ENCODE data around the gene PPP1R15B.

The PPP1R15B gene

DNA sequence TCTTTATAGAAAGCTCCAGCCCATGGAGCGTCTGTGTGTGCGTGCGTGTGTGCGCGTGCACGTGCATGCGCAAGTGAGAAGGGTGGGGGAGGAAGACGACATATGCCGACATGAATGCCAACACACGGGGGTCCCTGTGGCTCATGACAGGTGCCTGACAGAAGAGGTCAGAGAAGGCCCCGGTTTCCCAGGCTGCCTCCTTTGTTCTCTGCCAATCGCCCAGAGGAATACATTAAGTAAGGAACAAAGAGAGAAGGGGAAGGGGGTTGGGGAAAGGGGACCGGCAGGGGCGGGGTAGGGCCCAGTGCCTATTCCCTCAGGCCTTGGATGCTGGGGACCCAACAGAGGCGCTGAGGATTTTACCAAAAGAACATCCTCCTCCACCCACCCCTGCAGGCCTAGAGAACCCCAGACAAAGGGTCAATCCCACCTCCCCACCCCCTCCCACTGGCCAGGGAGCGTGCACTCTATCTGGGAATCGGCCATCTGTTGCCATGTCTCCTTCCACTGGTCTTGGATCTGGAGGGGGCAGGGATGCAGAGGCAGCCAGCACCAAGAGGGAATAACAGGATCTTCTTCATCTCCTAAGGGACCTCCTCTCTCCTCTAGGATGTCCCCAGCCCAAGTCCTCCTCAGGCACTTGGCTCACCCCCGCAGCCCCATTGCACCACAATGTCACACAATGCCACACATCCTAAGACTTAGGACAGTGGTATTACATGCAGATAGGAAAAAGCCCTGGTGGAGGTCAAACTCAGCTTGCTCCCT is 43.6 kb upstream of the PPP1R15B start:
- ChIA-PET POLR2A (interaction anchor here (0.7 kb wide), 1 partner anchor 52 kb away, joined by 3 read pairs; no protein-coding TSS in a partner anchor), CTCF (interaction anchor here (1.1 to 43.1 kb wide), 3 partner anchors 10 to 36 kb away, joined by 4 to 1775 read pairs (median 635); partner anchors contain the start of gene PIK3C2B)
- no peak for TF ChIP-seq CTCF (IDR thresholded peaks at IDR 0.05; ENCODE audit: control extremely low read depth, extremely low read depth, low read depth, missing control alignments)
- DNase-seq (ENCODE audit: extremely low spot score): no peak

DNA sequence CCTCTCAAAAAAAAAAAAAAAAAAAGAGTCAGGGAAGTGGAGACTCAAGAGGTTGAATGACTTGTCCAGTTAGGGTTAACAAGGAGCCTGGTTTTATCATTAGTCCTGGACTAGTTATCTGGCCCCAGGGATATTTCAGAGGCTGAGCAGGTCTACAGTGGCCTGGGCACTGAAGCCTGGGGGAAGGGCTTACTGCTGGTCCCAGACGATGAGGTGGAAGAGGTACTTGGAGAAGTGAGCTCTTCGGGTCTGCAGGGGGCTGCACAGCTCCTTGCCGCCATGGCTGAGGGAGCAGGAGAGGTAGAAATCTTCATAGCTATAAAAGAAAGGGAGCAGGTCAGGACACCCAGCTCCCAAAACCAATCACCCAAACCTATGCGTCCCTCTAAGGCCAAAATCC is 42.9 kb upstream of the PPP1R15B start:
- no peak for TF ChIP-seq CTCF (IDR thresholded peaks at IDR 0.05; ENCODE audit: control extremely low read depth, extremely low read depth, low read depth, missing control alignments)
- DNase-seq (ENCODE audit: extremely low spot score): no peak
- CTCF ChIA-PET: interaction anchor here (1.1 to 43.1 kb wide), 3 partner anchors 11 to 36 kb away, joined by 4 to 1775 read pairs (median 635); partner anchors contain the start of gene PIK3C2B
- POLR2A ChIA-PET: interaction anchor here (0.7 kb wide), 1 partner anchor 52 kb away, joined by 3 read pairs; no protein-coding TSS in a partner anchor

DNA sequence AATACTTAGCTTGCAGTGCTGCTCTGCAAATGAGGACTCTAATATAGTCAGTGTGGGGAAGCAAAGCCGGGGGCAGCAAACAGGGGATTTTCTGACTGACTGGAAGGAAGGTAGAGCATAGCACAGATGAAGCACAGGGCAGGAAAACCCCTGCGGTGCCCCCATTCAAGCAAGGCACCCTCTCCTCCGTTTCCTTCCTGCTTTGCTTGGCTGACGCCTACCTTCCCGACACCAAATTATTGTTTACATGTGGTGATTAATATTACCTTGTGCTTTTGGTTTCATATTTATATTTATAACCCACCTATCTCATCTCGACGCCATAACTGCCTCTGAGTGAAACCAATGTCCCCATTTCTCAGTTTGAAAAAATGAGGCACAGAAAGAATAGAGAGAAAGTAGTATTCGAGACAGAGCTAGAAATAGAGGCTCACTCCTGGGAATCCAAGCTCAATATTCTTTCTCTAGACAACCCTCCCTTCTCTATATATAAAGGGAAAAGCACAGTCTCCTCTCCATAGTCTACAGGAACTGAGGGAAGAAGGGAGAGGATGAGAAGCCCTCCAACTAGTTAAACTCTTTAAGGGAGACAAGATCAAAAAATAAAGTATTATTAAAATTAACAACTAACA is 41.6 kb upstream of the PPP1R15B start:
- ChIA-PET POLR2A (no interaction called here), CTCF (interaction anchor here (1.8 to 43.1 kb wide), 4 partner anchors 10 to 38 kb away, joined by 6 to 1775 read pairs (median 322); partner anchors contain the start of gene PIK3C2B)
- DNase-seq (ENCODE audit: extremely low spot score): peak; percentile 86

GRCh38 chr1:204451352-204452124 is 39.9 kb upstream of the PPP1R15B start:
- ChIA-PET CTCF (interaction anchor here (1.3 to 43.1 kb wide), 6 partner anchors 0 to 356 kb away, joined by 3 to 1775 read pairs (median 320); partner anchors contain the start of gene PIK3C2B), POLR2A (interaction anchor here (0.7 to 1.0 kb wide), 2 partner anchors 42 to 299 kb away, joined by 3 read pairs; no protein-coding TSS in a partner anchor)
- no peak for TF ChIP-seq CTCF (IDR thresholded peaks at IDR 0.05; ENCODE audit: control extremely low read depth, extremely low read depth, low read depth, missing control alignments)
- no peak for DNase-seq (ENCODE audit: extremely low spot score)

More for the DNA sequence above, 41.6 kb upstream of the PPP1R15B start:
- no peak for TF ChIP-seq CTCF (IDR thresholded peaks at IDR 0.05; ENCODE audit: control extremely low read depth, extremely low read depth, low read depth, missing control alignments)

- ChIA-PET POLR2A (interaction anchor here (1.0 kb wide), 1 partner anchor 43 kb away, joined by 3 read pairs; no protein-coding TSS in a partner anchor), CTCF (interaction anchor here (1.3 to 43.1 kb wide), 5 partner anchors 1 to 357 kb away, joined by 3 to 1775 read pairs (median 635); partner anchors contain the start of gene PIK3C2B)
- DNase-seq (ENCODE audit: extremely low spot score): no peak
- TF ChIP-seq CTCF (IDR thresholded peaks at IDR 0.05; ENCODE audit: control extremely low read depth, extremely low read depth, low read depth, missing control alignments): no peak
Observed at GRCh38 chr1:204450461-204451257, 39.0 kb upstream of the PPP1R15B start.

Measured in GM10248 (cell line).